CD8-positive, alpha-beta memory T cell (primary cell): Measurements from ENCODE around the gene MED10. TPM values are rescaled to one million over a fixed set of nuclear protein-coding genes. Genes with fewer than 3 reads are reported as not detected.

Source experiments
- CTCF ChIA-PET: fragments of 350-600 bp; sonication (Branson Sonifier 250); formaldehyde crosslinking; loops from one replicate; lab custom pipeline; 2021; ENCODE audit warnings: antibody characterized with exemption; lab: Charles Lee
- POLR2A ChIA-PET: fragments of 350-600 bp; sonication (Branson Sonifier 250); formaldehyde crosslinking; loops from one replicate; lab custom pipeline; 2021; ENCODE audit warnings: antibody characterized with exemption; lab: Charles Lee
- DNase-seq, 5 donors: peaks; one replicate each; pipeline versions ENCODE4 v3.0.0 to v3.0.0-alpha.2; 2020 to 2022; ENCODE audit warnings: mixed read lengths in 1 of 5
- H3K27ac ChIP-seq: one replicate; pipeline ENCODE4 v1.7.0; 2013; ENCODE audit warnings: low read depth, mild to moderate bottlenecking, low read length, moderate library complexity
- H3K27me3 ChIP-seq: 2 replicates; pipeline ENCODE4 v1.7.0; 2013; ENCODE audit warnings: low read length, mild to moderate bottlenecking; ENCODE audit not compliant: insufficient read depth, poor library complexity, severe bottlenecking
- H3K36me3 ChIP-seq: 2 replicates; pipeline ENCODE4 v1.7.0; 2013; ENCODE audit warnings: mild to moderate bottlenecking, low read length, moderate library complexity; ENCODE audit not compliant: insufficient read depth
- H3K4me1 ChIP-seq: 2 replicates; pipeline ENCODE4 v1.7.0; 2013; ENCODE audit warnings: mild to moderate bottlenecking, low read length, moderate library complexity; ENCODE audit not compliant: insufficient read depth
- H3K4me3 ChIP-seq: 2 replicates; pipeline ENCODE4 v1.7.0; 2013; ENCODE audit warnings: mild to moderate bottlenecking, low read length
- H3K9me3 ChIP-seq: 2 replicates; pipeline ENCODE4 v1.7.0; 2013; ENCODE audit warnings: mild to moderate bottlenecking, low read length
- H3K27ac Mint-ChIP-seq, 8 donors: one replicate each; pipeline ENCODE4 v1.8.0; 2020 to 2021; ENCODE audit warnings: mixed read lengths in 8 of 8, mild to moderate bottlenecking in 6 of 8, inconsistent platforms in 3 of 8, moderate library complexity in 3 of 8
- H3K27me3 Mint-ChIP-seq, 2 donors: one replicate each; pipeline ENCODE4 v1.8.0; 2020 to 2021; ENCODE audit warnings: mixed read lengths in 2 of 2, mild to moderate bottlenecking in 1 of 2, moderate library complexity in 1 of 2
- H3K36me3 Mint-ChIP-seq, 3 donors: one replicate each; pipeline ENCODE4 v1.8.0; 2020 to 2021; ENCODE audit warnings: mixed read lengths in 3 of 3, inconsistent platforms in 1 of 3, mild to moderate bottlenecking in 1 of 3
- H3K4me1 Mint-ChIP-seq, 3 donors: one replicate each; pipeline ENCODE4 v1.8.0; 2020 to 2021; ENCODE audit warnings: mixed read lengths in 3 of 3, inconsistent platforms in 1 of 3, mild to moderate bottlenecking in 1 of 3
- H3K4me3 Mint-ChIP-seq, 7 donors: one replicate each; pipeline ENCODE4 v1.8.0; 2020 to 2021; ENCODE audit warnings: mixed read lengths in 7 of 7, mild to moderate bottlenecking in 6 of 7, moderate library complexity in 4 of 7, inconsistent platforms in 2 of 7
- H3K9me3 Mint-ChIP-seq, 5 donors: one replicate each; pipeline ENCODE4 v1.8.0; 2020 to 2022; ENCODE audit warnings: mixed read lengths in 5 of 5, mild to moderate bottlenecking in 3 of 5, moderate library complexity in 2 of 5, inconsistent platforms in 1 of 5
- polyA plus RNA-seq: library from polyadenylated mRNA; unstranded; fragments of 300-500 nt; fragmentation: Illumina TruSeq; gene quantifications from one replicate; pipeline ENCODE4 v1.2.3, GENCODE V29; 2021
- total RNA-seq, 2 experiments: library from RNA; stranded (reverse); gene quantifications; one replicate each; pipeline ENCODE4 v1.2.3, GENCODE V29; 2021

MED10 gene
- total and polyA plus RNA-seq, 3 experiments from 2014 or later, result 58.8 to 118 (median 66.8) TPM

DNA sequence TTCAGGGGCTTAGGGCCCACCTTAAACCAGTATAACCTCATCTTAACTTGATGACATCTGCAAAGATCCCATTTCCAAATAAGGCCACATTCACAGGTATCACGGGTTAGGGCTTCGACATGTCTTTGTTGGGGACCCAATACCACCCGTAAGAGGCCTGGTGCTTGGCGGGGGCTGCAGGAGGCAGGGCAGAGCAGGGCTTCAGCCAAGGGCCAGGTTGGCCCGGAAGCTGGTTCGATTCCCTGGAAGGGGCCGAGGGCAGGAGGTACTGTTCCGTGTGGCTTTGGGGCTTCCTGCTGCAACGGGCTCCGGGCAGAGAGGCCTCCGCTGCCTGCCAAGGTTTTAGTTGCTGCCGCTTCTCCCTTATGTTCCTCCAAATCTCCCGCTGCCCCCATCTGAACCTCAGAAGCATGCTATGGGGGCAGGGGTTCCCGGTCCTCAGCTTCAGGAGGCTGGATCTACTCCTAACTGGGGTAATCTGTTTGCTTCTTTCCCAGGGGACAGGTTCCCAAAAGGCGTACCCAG lies 29.8 kb downstream of the MED10 start:
- H3K27ac Mint-ChIP-seq, result no peak overlapping the region
- no peaks in the 10 kb centered on the region for H3K27me3 ChIP-seq
- no peak for DNase-seq
- no peaks in the 10 kb centered on the region for H3K9me3 Mint-ChIP-seq
- H3K9me3 ChIP-seq, result no peaks in the 10 kb centered on the region
- ChIA-PET CTCF (no interaction called here), POLR2A (no interaction called here)
- no peaks in the 10 kb centered on the region for H3K4me1 Mint-ChIP-seq
- no peak overlapping the region for H3K4me3 Mint-ChIP-seq
- no peaks in the 10 kb centered on the region for H3K4me1 ChIP-seq
- H3K36me3 Mint-ChIP-seq, result peaks cover 0 to 2% (median 0%) of the 10 kb centered on the region in 3 donors
- H3K4me3 ChIP-seq, result no peak overlapping the region
- peaks cover 0 to 13% of the 10 kb centered on the region in 2 donors for H3K27me3 Mint-ChIP-seq
- H3K27ac ChIP-seq, result no peak overlapping the region
- H3K36me3 ChIP-seq, result no peaks in the 10 kb centered on the region

DNA sequence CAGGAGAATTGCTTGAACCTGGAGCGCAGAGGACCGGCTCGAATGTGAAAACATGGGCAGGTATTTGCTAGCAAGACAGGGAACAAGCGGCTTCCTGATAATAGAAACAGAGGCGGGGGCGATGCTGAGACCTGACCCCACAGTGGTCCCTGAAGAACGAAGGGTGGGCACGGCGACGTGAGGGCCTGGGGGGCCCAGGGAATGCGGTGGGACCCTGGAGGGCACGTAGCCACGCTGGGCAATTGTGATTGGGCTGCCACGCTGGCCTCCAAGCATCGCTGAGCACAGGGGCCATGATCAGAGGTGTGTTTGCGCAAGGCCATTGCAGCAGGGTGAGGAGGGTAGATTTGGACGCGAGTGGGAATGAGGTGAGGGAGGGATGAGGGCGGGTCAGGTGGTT lies 30.7 kb downstream of the MED10 start:
- peaks cover 0 to 2% (median 0%) of the 10 kb centered on the region in 3 donors for H3K36me3 Mint-ChIP-seq
- POLR2A ChIA-PET, result no interaction called here
- no peaks in the 10 kb centered on the region for H3K9me3 ChIP-seq
- no peaks in the 10 kb centered on the region for H3K4me1 ChIP-seq
- no peak for DNase-seq
- H3K4me3 ChIP-seq, result no peak overlapping the region
- CTCF ChIA-PET, result no interaction called here
- no peaks in the 10 kb centered on the region for H3K27me3 ChIP-seq
- H3K27me3 Mint-ChIP-seq, result peaks cover 0 to 16% of the 10 kb centered on the region in 2 donors
- H3K4me1 Mint-ChIP-seq, result no peaks in the 10 kb centered on the region
- no peak overlapping the region for H3K27ac Mint-ChIP-seq
- no peaks in the 10 kb centered on the region for H3K36me3 ChIP-seq
- no peaks in the 10 kb centered on the region for H3K9me3 Mint-ChIP-seq
- no peak overlapping the region for H3K27ac ChIP-seq
- no peak overlapping the region for H3K4me3 Mint-ChIP-seq

DNA sequence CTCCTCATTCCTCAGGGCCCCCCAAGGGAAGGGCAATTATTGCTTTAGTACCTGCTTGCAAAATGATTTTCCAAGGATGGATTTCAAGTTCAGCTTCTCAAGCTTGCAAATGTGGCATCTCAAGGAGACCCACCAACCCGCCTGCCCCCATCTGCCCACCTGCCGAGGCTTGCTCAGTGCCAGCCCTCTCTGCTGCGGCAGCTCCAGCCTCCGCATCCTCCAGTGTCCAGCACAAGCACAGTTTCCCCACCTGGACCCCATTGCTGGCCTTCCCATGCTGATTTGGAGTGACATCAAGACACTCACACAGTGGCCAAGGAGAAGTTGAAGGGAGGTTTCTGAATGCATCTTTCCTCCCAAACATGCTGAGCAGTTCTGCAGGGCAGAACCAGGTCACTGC lies 31.2 kb downstream of the MED10 start:
- Mint-ChIP-seq H3K27ac (peak overlapping the region in 1 of 8 donors; percentile 85), H3K9me3 (no peaks in the 10 kb centered on the region), H3K27me3 (peaks cover 0 to 19% of the 10 kb centered on the region in 2 donors), H3K36me3 (peaks cover 0 to 2% (median 0%) of the 10 kb centered on the region in 3 donors), H3K4me3 (no peak overlapping the region), H3K4me1 (no peaks in the 10 kb centered on the region)
- DNase-seq, result no peak
- POLR2A ChIA-PET, result no interaction called here
- no peaks in the 10 kb centered on the region for H3K36me3 ChIP-seq
- no peaks in the 10 kb centered on the region for H3K9me3 ChIP-seq
- no peaks in the 10 kb centered on the region for H3K4me1 ChIP-seq
- CTCF ChIA-PET, result no interaction called here
- no peak overlapping the region for H3K4me3 ChIP-seq
- H3K27ac ChIP-seq, result no peak overlapping the region
- no peaks in the 10 kb centered on the region for H3K27me3 ChIP-seq

DNA sequence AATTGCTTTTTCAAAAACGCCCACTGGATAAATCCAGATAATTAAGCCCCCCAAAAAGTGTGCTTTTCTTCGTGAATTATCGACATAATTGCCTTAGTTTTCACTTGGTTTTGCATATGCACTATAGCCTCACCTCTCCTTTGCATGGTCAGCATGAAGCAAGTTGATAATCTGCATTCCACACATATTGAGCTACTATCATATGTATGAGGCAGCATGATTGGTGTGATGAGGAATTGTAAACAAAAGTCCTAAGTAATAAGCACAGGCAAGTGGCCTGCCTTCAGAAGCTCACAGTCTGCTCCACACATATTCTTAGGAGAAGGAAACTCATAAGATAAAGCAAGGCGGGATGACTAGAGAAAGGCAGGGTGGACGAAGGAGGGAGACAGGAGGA lies 33.8 kb downstream of the MED10 start:
- H3K36me3 ChIP-seq, result no peaks in the 10 kb centered on the region
- H3K27me3 ChIP-seq, result no peaks in the 10 kb centered on the region
- DNase-seq, result no peak
- no peak overlapping the region for H3K4me3 ChIP-seq
- H3K4me1 Mint-ChIP-seq, result no peaks in the 10 kb centered on the region
- no peak overlapping the region for H3K27ac Mint-ChIP-seq
- no peak overlapping the region for H3K27ac ChIP-seq
- no peaks in the 10 kb centered on the region for H3K9me3 Mint-ChIP-seq
- POLR2A ChIA-PET, result no interaction called here
- H3K9me3 ChIP-seq, result no peaks in the 10 kb centered on the region
- peaks cover 0 to 2% (median 0%) of the 10 kb centered on the region in 3 donors for H3K36me3 Mint-ChIP-seq
- no peaks in the 10 kb centered on the region for H3K4me1 ChIP-seq
- H3K27me3 Mint-ChIP-seq, result peaks cover 3 to 19% of the 10 kb centered on the region in 2 donors
- CTCF ChIA-PET, result no interaction called here
- H3K4me3 Mint-ChIP-seq, result no peak overlapping the region

DNA sequence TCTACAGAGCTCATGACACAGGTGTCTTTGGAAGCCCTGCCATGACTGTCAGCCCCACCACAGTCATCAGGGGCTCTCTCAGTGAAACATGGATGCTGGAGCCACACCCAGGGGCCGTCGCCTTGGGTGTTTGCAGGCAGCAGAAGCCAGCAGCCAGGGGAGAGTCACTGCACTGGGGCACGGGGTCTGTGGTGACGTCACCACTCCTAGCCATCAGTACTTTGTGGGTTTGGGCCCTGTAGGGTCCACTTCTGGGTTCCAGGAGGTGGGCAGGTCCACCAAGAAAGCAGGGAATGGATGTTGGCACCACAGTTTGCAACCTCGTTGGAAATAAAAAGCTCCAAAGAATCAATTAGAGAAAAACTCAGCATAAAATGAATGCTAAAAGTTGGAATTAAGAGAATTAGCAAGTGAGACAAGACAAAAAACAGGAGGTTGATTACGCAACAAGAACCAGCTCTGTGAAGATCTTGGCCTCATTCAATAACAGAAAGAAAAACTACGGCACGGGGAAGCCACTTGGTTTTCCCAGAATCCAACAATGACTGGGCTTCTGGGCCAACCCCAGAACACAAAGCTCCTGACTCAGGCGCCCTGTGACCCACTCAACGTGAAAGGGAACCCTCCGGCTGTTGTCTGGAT lies 34.3 kb downstream of the MED10 start:
- Histone ChIP-seq H3K36me3 (no peaks in the 10 kb centered on the region), H3K9me3 (no peaks in the 10 kb centered on the region), H3K27ac (no peak overlapping the region), H3K4me3 (no peak overlapping the region), H3K27me3 (no peaks in the 10 kb centered on the region), H3K4me1 (no peaks in the 10 kb centered on the region)
- no peak for DNase-seq
- H3K4me3 Mint-ChIP-seq, result no peak overlapping the region
- no peaks in the 10 kb centered on the region for H3K4me1 Mint-ChIP-seq
- ChIA-PET POLR2A (no interaction called here), CTCF (no interaction called here)
- peaks cover 0 to 2% (median 0%) of the 10 kb centered on the region in 3 donors for H3K36me3 Mint-ChIP-seq
- H3K27me3 Mint-ChIP-seq, result peaks cover 3 to 19% of the 10 kb centered on the region in 2 donors
- no peak overlapping the region for H3K27ac Mint-ChIP-seq
- H3K9me3 Mint-ChIP-seq, result no peaks in the 10 kb centered on the region

DNA sequence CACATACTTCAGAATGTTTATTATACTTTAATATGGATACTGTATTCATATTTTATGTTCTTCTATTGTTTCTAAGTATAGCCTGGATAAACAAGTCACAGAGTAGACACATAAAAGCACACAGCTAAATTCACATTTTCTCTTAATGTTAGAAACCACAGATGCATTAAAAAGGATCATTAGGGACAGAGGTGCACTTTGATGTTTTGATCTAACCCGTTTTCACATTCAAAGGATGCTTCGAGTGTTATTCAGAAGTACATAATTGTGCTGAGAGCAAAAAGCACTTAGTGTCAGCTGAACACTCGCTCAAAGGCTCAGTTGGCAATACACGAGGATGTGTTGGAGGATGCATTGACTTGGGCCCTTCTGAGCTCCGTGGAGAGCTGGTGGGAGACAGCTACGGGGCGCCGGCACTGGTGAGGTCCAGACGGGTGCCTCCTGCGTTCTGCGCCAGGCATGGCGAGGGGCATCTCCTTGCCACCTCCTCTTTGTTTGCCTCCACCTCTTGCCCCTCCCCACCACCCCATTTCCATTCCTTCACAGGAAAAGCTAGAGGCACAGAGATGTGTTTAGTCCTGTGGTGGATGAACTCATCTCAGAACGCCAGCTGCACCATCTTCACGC lies 35.5 kb downstream of the MED10 start:
- CTCF ChIA-PET, result no interaction called here
- no peaks in the 10 kb centered on the region for H3K36me3 ChIP-seq
- no peak overlapping the region for H3K27ac Mint-ChIP-seq
- H3K4me1 Mint-ChIP-seq, result no peaks in the 10 kb centered on the region
- peaks cover 0 to 3% (median 0%) of the 10 kb centered on the region in 3 donors for H3K36me3 Mint-ChIP-seq
- no peaks in the 10 kb centered on the region for H3K9me3 Mint-ChIP-seq
- peaks cover 3 to 19% of the 10 kb centered on the region in 2 donors for H3K27me3 Mint-ChIP-seq
- no peaks in the 10 kb centered on the region for H3K9me3 ChIP-seq
- no peak overlapping the region for H3K27ac ChIP-seq
- DNase-seq, result no peak
- H3K4me1 ChIP-seq, result no peaks in the 10 kb centered on the region
- POLR2A ChIA-PET, result no interaction called here
- no peaks in the 10 kb centered on the region for H3K27me3 ChIP-seq
- H3K4me3 ChIP-seq, result no peak overlapping the region
- H3K4me3 Mint-ChIP-seq, result no peak overlapping the region

DNA sequence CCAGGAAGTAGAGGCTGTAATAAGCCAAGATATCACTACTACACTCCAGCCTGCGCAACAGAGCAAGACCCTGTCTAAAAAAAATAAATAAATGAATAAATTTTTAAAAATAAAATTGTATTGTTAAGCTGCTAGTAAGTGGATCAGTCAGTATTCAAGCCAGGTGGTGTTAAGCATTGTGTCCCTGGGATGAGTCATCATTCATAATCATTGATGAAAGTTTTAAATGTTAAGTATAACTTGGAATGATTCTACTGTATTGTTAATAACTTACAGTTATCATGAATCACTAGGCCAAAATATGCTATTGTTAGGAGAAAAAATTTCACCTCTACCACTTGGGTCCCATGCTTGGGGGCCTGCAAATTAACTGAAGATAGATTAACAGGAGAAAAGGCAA lies 38.2 kb downstream of the MED10 start:
- H3K9me3 ChIP-seq, result no peaks in the 10 kb centered on the region
- H3K27ac ChIP-seq, result no peak overlapping the region
- no peak overlapping the region for H3K4me3 Mint-ChIP-seq
- H3K27ac Mint-ChIP-seq, result no peak overlapping the region
- no peaks in the 10 kb centered on the region for H3K9me3 Mint-ChIP-seq
- POLR2A ChIA-PET, result no interaction called here
- no peaks in the 10 kb centered on the region for H3K27me3 ChIP-seq
- H3K36me3 Mint-ChIP-seq, result peaks cover 0 to 3% (median 0%) of the 10 kb centered on the region in 3 donors
- peaks cover 7 to 10% of the 10 kb centered on the region in 2 donors for H3K27me3 Mint-ChIP-seq
- DNase-seq, result no peak
- no peaks in the 10 kb centered on the region for H3K4me1 ChIP-seq
- CTCF ChIA-PET, result no interaction called here
- H3K4me3 ChIP-seq, result no peak overlapping the region
- no peaks in the 10 kb centered on the region for H3K36me3 ChIP-seq
- H3K4me1 Mint-ChIP-seq, result no peaks in the 10 kb centered on the region

DNA sequence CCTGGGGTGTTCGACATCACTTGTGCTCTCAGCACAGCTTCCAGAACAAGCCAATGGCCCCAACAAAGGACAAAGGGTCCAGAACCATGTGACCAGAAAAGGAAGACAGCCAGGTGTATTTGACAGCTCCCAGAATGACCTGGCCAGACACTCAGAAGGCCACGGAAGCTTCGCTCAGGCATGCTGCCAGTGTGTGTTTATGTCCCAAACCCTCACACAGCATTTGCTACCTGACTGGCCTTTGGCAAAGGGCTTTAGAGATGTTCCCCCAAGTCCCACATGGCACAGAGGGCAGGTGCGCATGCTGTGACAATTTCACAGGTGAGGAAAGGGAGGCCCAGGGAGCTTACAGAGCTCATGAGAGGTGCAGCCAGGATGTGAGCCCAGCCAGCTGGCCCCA lies 39.5 kb downstream of the MED10 start:
- H3K4me1 ChIP-seq, result no peaks in the 10 kb centered on the region

More for the DNA sequence above, 39.5 kb downstream of the MED10 start:
- Mint-ChIP-seq H3K4me1 (no peaks in the 10 kb centered on the region), H3K27ac (no peak overlapping the region), H3K4me3 (no peak overlapping the region), H3K36me3 (peaks cover 1 to 9% (median 6%) of the 10 kb centered on the region in 3 donors), H3K9me3 (no peaks in the 10 kb centered on the region), H3K27me3 (peaks cover 6 to 7% of the 10 kb centered on the region in 2 donors)
- DNase-seq, result no peak
- ChIA-PET CTCF (no interaction called here), POLR2A (no interaction called here)
- no peak overlapping the region for H3K27ac ChIP-seq
- H3K4me3 ChIP-seq, result no peak overlapping the region
- H3K27me3 ChIP-seq, result no peaks in the 10 kb centered on the region
- H3K9me3 ChIP-seq, result no peaks in the 10 kb centered on the region
- no peaks in the 10 kb centered on the region for H3K36me3 ChIP-seq
